Measurements from ENCODE around the gene MIX23. TPM values are rescaled to one million over a fixed set of nuclear protein-coding genes. Genes with fewer than 3 reads are reported as not detected.

Gene MIX23
- total RNA-seq, 1 experiment from 2014 or later = 94.4 TPM

DNA sequence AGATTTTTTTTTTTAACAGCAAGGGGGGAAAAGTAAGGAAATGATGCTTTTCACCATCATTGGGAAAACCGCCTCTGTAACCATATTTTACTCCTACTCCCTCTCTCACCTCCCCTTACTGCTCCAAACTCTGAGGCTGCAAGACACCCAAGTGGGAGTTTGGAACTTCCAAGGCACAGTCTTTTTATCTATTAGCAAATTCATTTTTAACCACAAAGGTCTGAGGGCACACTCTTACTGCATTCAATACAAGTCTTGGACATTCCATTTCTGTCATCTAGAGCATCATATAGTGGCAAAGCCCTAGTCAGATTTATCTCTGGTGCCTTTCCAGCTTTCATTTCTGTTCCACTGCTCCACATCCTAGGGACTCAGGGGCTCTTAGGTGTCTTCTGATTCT, 14.2 kb upstream of the MIX23 start:
- POLR2A ChIA-PET = interaction anchor here (0.7 to 1.2 kb wide), 3 partner anchors 12 to 19 kb away, joined by 3 read pairs; partner anchors contain the start of genes FAM162A and WDR5B
- Mint-ChIP-seq H3K4me1 (ENCODE audit: insufficient read depth, unreplicated experiment) (peaks cover 21% of the 10 kb centered on the region), H3K9me3 (ENCODE audit: unreplicated experiment) (no peaks in the 10 kb centered on the region), H3K36me3 (ENCODE audit: insufficient read depth, unreplicated experiment) (no peaks in the 10 kb centered on the region), H3K27ac (ENCODE audit: low read depth, unreplicated experiment) (no peak overlapping the region), H3K4me3 (ENCODE audit: unreplicated experiment) (no peak overlapping the region), H3K27me3 (ENCODE audit: insufficient read depth, unreplicated experiment) (no peaks in the 10 kb centered on the region)
- no peak for DNase-seq (ENCODE audit: unreplicated experiment)
- BruUV-seq (replicated peaks) = no TSS peak
- CTCF ChIA-PET = no interaction called here
- intact Hi-C loops (cut with micrococcal nuclease) = no loop called here
- TF ChIP-seq, protein P1, sequence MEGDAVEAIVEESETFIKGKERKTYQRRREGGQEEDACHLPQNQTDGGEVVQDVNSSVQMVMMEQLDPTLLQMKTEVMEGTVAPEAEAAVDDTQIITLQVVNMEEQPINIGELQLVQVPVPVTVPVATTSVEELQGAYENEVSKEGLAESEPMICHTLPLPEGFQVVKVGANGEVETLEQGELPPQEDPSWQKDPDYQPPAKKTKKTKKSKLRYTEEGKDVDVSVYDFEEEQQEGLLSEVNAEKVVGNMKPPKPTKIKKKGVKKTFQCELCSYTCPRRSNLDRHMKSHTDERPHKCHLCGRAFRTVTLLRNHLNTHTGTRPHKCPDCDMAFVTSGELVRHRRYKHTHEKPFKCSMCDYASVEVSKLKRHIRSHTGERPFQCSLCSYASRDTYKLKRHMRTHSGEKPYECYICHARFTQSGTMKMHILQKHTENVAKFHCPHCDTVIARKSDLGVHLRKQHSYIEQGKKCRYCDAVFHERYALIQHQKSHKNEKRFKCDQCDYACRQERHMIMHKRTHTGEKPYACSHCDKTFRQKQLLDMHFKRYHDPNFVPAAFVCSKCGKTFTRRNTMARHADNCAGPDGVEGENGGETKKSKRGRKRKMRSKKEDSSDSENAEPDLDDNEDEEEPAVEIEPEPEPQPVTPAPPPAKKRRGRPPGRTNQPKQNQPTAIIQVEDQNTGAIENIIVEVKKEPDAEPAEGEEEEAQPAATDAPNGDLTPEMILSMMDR (IDR thresholded peaks at IDR 0.05; ENCODE audit: unreplicated experiment) = no peak

DNA sequence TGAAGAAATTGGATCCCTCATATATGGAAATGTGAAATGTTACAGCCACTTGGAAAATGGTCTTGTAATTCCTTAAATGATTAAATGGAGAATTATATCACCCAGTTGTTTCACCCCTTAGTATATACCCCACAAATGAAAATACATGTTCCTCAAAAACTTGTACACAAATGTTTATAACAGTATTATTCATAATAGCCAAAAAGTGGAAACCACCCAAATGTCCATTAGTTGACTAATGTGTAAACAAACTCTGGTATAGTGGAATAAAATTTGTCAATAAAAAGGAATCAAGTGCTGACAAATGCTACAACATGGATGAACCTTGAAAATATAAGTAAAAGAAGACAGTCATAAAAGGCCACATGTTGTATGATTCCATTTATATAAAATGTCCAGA, 13.5 kb upstream of the MIX23 start:
- Mint-ChIP-seq H3K4me3 (ENCODE audit: unreplicated experiment) (no peak overlapping the region), H3K27ac (ENCODE audit: low read depth, unreplicated experiment) (no peak overlapping the region), H3K9me3 (ENCODE audit: unreplicated experiment) (no peaks in the 10 kb centered on the region), H3K27me3 (ENCODE audit: insufficient read depth, unreplicated experiment) (no peaks in the 10 kb centered on the region), H3K4me1 (ENCODE audit: insufficient read depth, unreplicated experiment) (peaks cover 21% of the 10 kb centered on the region), H3K36me3 (ENCODE audit: insufficient read depth, unreplicated experiment) (no peaks in the 10 kb centered on the region)
- ChIA-PET CTCF (interaction anchor here (0.7 to 1.2 kb wide), 2 partner anchors 19 to 90 kb away, joined by 3 to 4 read pairs; partner anchors contain the start of gene WDR5B), POLR2A (interaction anchor here (1.0 to 1.8 kb wide), 4 partner anchors 9 to 19 kb away, joined by 3 to 10 read pairs (median 5); partner anchors contain the start of genes FAM162A, MIX23 and WDR5B)
- intact Hi-C loops (cut with micrococcal nuclease) = no loop called here
- no TSS peak for BruUV-seq (replicated peaks)
- DNase-seq (ENCODE audit: unreplicated experiment) = no peak
- TF ChIP-seq, protein P1 (IDR thresholded peaks at IDR 0.05; ENCODE audit: unreplicated experiment) = no peak

DNA sequence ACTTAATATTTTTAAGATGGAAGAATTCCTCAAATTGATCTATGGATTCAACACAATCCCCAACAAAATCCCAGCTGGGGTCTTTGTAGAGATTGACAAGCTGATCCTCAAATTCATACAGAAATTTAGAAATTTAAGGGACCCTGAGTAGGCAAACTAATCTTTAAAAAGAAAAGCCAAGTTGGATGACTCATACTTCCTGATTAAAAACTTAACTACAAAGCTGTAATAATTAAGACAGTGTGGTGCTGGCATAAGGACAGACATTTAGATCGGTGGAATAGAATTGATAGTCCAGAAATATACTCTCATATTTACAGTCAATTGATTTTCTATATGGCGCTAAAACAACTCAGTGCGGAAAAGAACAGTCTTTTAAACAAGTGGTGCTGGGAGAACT, 12.6 kb upstream of the MIX23 start:
- ChIA-PET POLR2A (interaction anchor here (1.0 to 1.8 kb wide), 4 partner anchors 10 to 20 kb away, joined by 3 to 10 read pairs (median 5); partner anchors contain the start of genes FAM162A, MIX23 and WDR5B), CTCF (interaction anchor here (0.7 to 1.2 kb wide), 3 partner anchors 12 to 89 kb away, joined by 3 to 4 read pairs (median 4); partner anchors contain the start of gene WDR5B)
- no peak overlapping the region for H3K27ac Mint-ChIP-seq (ENCODE audit: low read depth, unreplicated experiment)
- DNase-seq (ENCODE audit: unreplicated experiment) = no peak
- H3K4me3 Mint-ChIP-seq (ENCODE audit: unreplicated experiment) = no peak overlapping the region
- no peaks in the 10 kb centered on the region for H3K27me3 Mint-ChIP-seq (ENCODE audit: insufficient read depth, unreplicated experiment)
- TF ChIP-seq, protein P1 (IDR thresholded peaks at IDR 0.05; ENCODE audit: unreplicated experiment) = no peak
- BruUV-seq (replicated peaks) = no TSS peak
- intact Hi-C loops (cut with micrococcal nuclease) = no loop called here
- no peaks in the 10 kb centered on the region for H3K9me3 Mint-ChIP-seq (ENCODE audit: unreplicated experiment)
- H3K36me3 Mint-ChIP-seq (ENCODE audit: insufficient read depth, unreplicated experiment) = no peaks in the 10 kb centered on the region
- H3K4me1 Mint-ChIP-seq (ENCODE audit: insufficient read depth, unreplicated experiment) = peaks cover 21% of the 10 kb centered on the region

DNA sequence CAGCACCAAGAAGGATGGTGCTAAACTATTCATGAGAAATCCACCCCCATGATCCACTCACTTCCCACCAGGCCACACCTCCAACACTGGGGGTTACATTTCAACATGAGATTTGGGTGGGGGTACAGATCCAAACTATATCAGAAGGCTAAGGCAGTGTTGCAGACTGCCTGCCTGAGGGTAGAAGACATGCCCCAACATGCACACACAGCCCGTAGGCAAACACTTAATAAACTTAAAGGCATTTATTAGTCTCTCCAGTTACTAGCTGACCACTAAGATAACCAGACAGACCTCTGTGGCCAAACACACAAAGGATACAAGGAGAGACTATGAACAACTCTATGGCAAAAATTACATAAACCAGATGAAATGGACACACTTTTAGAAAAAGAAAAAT, 11.1 kb upstream of the MIX23 start:
- Mint-ChIP-seq H3K4me1 (ENCODE audit: insufficient read depth, unreplicated experiment) (peaks cover 21% of the 10 kb centered on the region), H3K27me3 (ENCODE audit: insufficient read depth, unreplicated experiment) (no peaks in the 10 kb centered on the region), H3K36me3 (ENCODE audit: insufficient read depth, unreplicated experiment) (no peaks in the 10 kb centered on the region), H3K4me3 (ENCODE audit: unreplicated experiment) (no peak overlapping the region), H3K9me3 (ENCODE audit: unreplicated experiment) (no peaks in the 10 kb centered on the region), H3K27ac (ENCODE audit: low read depth, unreplicated experiment) (peak overlapping the region; percentile 89)
- intact Hi-C loops (cut with micrococcal nuclease) = loop anchor here (1.0 to 5.0 kb wide), 2 partner anchors 168 to 634 kb away; partner anchors contain the start of genes DTX3L and PARP9
- ChIA-PET CTCF (interaction anchor here (0.6 to 2.4 kb wide), 14 partner anchors 8 to 330 kb away, joined by 3 to 23 read pairs (median 6); partner anchors contain the start of genes FAM162A, MIX23 and WDR5B), POLR2A (interaction anchor here (1.4 to 6.4 kb wide), 5 partner anchors 11 to 286 kb away, joined by 4 to 68 read pairs (median 9); partner anchors contain the start of genes FAM162A, MIX23, PARP14 and WDR5B)
- TF ChIP-seq, protein P1 (IDR thresholded peaks at IDR 0.05; ENCODE audit: unreplicated experiment) = no peak
- DNase-seq (ENCODE audit: unreplicated experiment) = no peak
- BruUV-seq (replicated peaks) = no TSS peak
